ENCODE data around the gene TBX5. TPM values are rescaled to one million over a fixed set of nuclear protein-coding genes. Genes with fewer than 3 reads are reported as not detected.

The TBX5 gene
- total and polyA plus RNA-seq, 2 experiments from 2014 or later = 0.21 TPM; not detected in 1

- H3K4me3 Mint-ChIP-seq = no peak overlapping the region
- no peak overlapping the region for H3K27ac ChIP-seq (ENCODE audit: low read depth)
- H3K36me3 Mint-ChIP-seq (ENCODE audit: low read depth) = no peaks in the 10 kb centered on the region; the same call in 2 of the 3 replicates
- peaks cover 73% of the 10 kb centered on the region for H3K4me1 Mint-ChIP-seq
- H3K9me3 Mint-ChIP-seq = no peaks in the 10 kb centered on the region; the same call in 2 of the 3 replicates
- peak; percentile 10; the same call in 2 of the 3 replicates for ATAC-seq
- DNase-seq (ENCODE audit: low spot score) = peak; percentile 32
- peaks cover 24% of the 10 kb centered on the region for H4K20me1 ChIP-seq (replicated peaks; ENCODE audit: insufficient read depth)
- TF ChIP-seq JUNB (IDR thresholded peaks at IDR 0.05; ENCODE audit: unreplicated experiment) (no peak), CREB1 (CRISPR knock-in tag; IDR thresholded peaks at IDR 0.05; ENCODE audit: low read depth) (no peak), POLR2AphosphoS5 (IDR thresholded peaks at IDR 0.05; ENCODE audit: low read depth) (no peak), ZNF331 (CRISPR knock-in tag; IDR thresholded peaks at IDR 0.05; ENCODE audit: low read depth) (no peak), ZNF462 (CRISPR knock-in tag; IDR thresholded peaks at IDR 0.05) (no peak), EZH2 (IDR thresholded peaks at IDR 0.05; ENCODE audit: low read depth, unreplicated experiment) (peak; percentile 35), CTCF (conservative IDR thresholded peaks at IDR 0.05; ENCODE audit: low read depth in 2 of 2) (peak in 1 of 2 experiments; percentile 28; a peak in 1 of 4 replicates), NANOG (IDR thresholded peaks at IDR 0.05; ENCODE audit: borderline replicate concordance) (no peak), EZH2phosphoT487 (IDR thresholded peaks at IDR 0.05; ENCODE audit: unreplicated experiment) (no peak), STAT1 (IDR thresholded peaks at IDR 0.05; ENCODE audit: unreplicated experiment) (no peak), REST (IDR thresholded peaks at IDR 0.05; ENCODE audit: unreplicated experiment) (no peak)
- H3K79me2 ChIP-seq (replicated peaks; ENCODE audit: insufficient read depth) = no peaks in the 10 kb centered on the region
- H3K36me3 ChIP-seq (ENCODE audit: insufficient read depth) = no peaks in the 10 kb centered on the region
- H3K4me3 ChIP-seq = no peak overlapping the region
- H3K27ac Mint-ChIP-seq = no peak overlapping the region
- H3K27me3 Mint-ChIP-seq (ENCODE audit: insufficient read depth, low read depth, poor library complexity) = peaks cover 61% of the 10 kb centered on the region
- H3K9me2 ChIP-seq (ENCODE audit: insufficient read depth) = no peaks in the 10 kb centered on the region
- H3K4me1 ChIP-seq (ENCODE audit: insufficient read depth) = peaks cover 77% of the 10 kb centered on the region
- peak overlapping the region; percentile 35 for H3K4me2 ChIP-seq
- H3K27me3 ChIP-seq (ENCODE audit: insufficient read depth) = peaks cover 86% of the 10 kb centered on the region
- H2AFZ ChIP-seq = no peak overlapping the region
- peaks cover 9% of the 10 kb centered on the region; the same call in 1 of the 2 replicates for H3F3A ChIP-seq (replicated peaks; ENCODE audit: low read depth)
Measured at GRCh38 chr12:114393569-114393968, 12.4 kb downstream of the TBX5 start.
